ENCODE results near the gene BTBD9. TPM values are rescaled to one million over a fixed set of nuclear protein-coding genes. Genes with fewer than 3 reads are reported as not detected.

BTBD9 gene
- total and polyA plus RNA-seq, 2 donors (not counting 3 experiments of a cell fraction or from before 2014, with no cell fraction given) = 4.9 to 15.0 TPM

DNA sequence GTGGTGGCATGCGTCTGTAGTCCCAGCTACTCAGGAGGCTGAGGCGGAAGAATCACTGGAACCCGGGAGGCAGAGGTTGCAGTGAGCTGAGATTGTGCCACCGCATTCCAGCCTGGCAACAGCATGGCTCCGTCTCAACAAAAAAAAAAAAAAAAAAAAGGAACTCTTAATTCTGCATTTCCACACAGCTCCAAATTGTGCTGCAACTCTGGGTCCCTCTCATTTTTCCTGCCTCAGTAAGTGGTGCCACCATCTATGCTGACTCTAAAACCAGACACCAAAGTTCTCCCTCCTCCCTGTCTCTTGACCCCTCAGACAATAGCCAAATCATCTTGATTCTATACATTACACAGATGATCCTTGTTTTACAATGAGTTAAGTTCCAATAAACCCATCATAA is 133.9 kb downstream of the BTBD9 start:
- Histone ChIP-seq H3K9ac (replicated peaks; ENCODE audit: extremely low read depth, insufficient read depth, low read length) (no peak overlapping the region), H3K9me3 (replicated peaks; ENCODE audit: control insufficient read depth, insufficient read depth, low read length) (no peaks in the 10 kb centered on the region), H3K9me1 (replicated peaks; ENCODE audit: control insufficient read depth, extremely low read depth, insufficient read depth, low read length) (no peaks in the 10 kb centered on the region), H3K27me3 (ENCODE audit: control insufficient read depth in 2 of 2, insufficient read depth in 2 of 2, low read length in 2 of 2) (peaks cover 0 to 4% of the 10 kb centered on the region in 2 experiments), H3K79me2 (ENCODE audit: control insufficient read depth, insufficient read depth, low read length) (no peaks in the 10 kb centered on the region), H3K4me3 (replicated peaks in 1 of 3; ENCODE audit: insufficient read depth in 1 of 3, low read depth in 1 of 3, low read length in 3 of 3) (no peak overlapping the region), H3K4me1 (ENCODE audit: control insufficient read depth, extremely low read depth, insufficient read depth, low read length) (no peaks in the 10 kb centered on the region), H3K4me2 (ENCODE audit: insufficient read depth, low read length) (no peak overlapping the region), H3K36me3 (ENCODE audit: control insufficient read depth in 2 of 2, extremely low read depth in 1 of 2, insufficient read depth in 2 of 2, low read length in 2 of 2) (no peaks in the 10 kb centered on the region), H2AFZ (ENCODE audit: low read depth, low read length) (no peak overlapping the region), H3K27ac (ENCODE audit: insufficient read depth, low read depth, low read length) (no peak overlapping the region), H4K20me1 (replicated peaks; ENCODE audit: control insufficient read depth, extremely low read depth, insufficient read depth, low read length) (no peaks in the 10 kb centered on the region)
- POLR2A ChIA-PET = no interaction called here
- FAIRE-seq = no peak
- BruUV-seq (replicated peaks) = no TSS peak
- intact Hi-C loops (cut with micrococcal nuclease) = no loop called here
- dilution Hi-C loops (cut with MboI; ENCODE audit: extremely low pct_ligation_motif_present, low sequenced_read_pairs) = no loop called here
- no peak for TF ChIP-seq EZH2 (IDR thresholded peaks at IDR 0.05; ENCODE audit: borderline replicate concordance, low read depth, low read length, severe bottlenecking)
- no peak for TF ChIP-seq POLR2A (IDR thresholded peaks at IDR 0.05; ENCODE audit: low read depth, low read length)
- TF ChIP-seq POLR2AphosphoS5 (IDR thresholded peaks at IDR 0.05; ENCODE audit: insufficient read depth, low read depth, low read length) = no peak
- no peak for TF ChIP-seq MYC (IDR thresholded peaks at IDR 0.05; ENCODE audit: low read depth, low read length)
- TF ChIP-seq, protein P1, sequence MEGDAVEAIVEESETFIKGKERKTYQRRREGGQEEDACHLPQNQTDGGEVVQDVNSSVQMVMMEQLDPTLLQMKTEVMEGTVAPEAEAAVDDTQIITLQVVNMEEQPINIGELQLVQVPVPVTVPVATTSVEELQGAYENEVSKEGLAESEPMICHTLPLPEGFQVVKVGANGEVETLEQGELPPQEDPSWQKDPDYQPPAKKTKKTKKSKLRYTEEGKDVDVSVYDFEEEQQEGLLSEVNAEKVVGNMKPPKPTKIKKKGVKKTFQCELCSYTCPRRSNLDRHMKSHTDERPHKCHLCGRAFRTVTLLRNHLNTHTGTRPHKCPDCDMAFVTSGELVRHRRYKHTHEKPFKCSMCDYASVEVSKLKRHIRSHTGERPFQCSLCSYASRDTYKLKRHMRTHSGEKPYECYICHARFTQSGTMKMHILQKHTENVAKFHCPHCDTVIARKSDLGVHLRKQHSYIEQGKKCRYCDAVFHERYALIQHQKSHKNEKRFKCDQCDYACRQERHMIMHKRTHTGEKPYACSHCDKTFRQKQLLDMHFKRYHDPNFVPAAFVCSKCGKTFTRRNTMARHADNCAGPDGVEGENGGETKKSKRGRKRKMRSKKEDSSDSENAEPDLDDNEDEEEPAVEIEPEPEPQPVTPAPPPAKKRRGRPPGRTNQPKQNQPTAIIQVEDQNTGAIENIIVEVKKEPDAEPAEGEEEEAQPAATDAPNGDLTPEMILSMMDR (IDR thresholded peaks at IDR 0.05; ENCODE audit: extremely low read depth in 1 of 2, insufficient read depth in 1 of 2, low read depth in 1 of 2, low read length in 2 of 2) = no peak
- TF ChIP-seq GATA2 (IDR thresholded peaks at IDR 0.05; ENCODE audit: insufficient read depth, insufficient read length, low read depth, low read length) = no peak
- TF ChIP-seq MAX (IDR thresholded peaks at IDR 0.05; ENCODE audit: insufficient read depth, insufficient read length) = no peak
- no peak for TF ChIP-seq FOS (IDR thresholded peaks at IDR 0.05; ENCODE audit: borderline replicate concordance, insufficient read depth, low read length)
- TF ChIP-seq JUN (IDR thresholded peaks at IDR 0.05; ENCODE audit: borderline replicate concordance, insufficient read depth, insufficient read length, low read depth) = no peak
- CTCF ChIA-PET = interaction anchor here (0.6 to 2.4 kb wide), 2 partner anchors 12 to 292 kb away, joined by 3 to 15 read pairs; no protein-coding TSS in a partner anchor
- no peak for DNase-seq (ENCODE audit: low read depth, low spot score)

All from endothelial cell of umbilical vein (primary cell).